ENCODE data around the gene EPB41. TPM values are rescaled to one million over a fixed set of nuclear protein-coding genes. Genes with fewer than 3 reads are reported as not detected.

EPB41 gene
- total and polyA plus RNA-seq, 9 of the 15 experiments (the other 6 are each of a cell fraction or from before 2014, with no cell fraction given), result 3.7 to 213 (median 141) TPM

- TSS peak; percentile 66 for BruUV-seq (replicated peaks)
- intact Hi-C loops (cut with micrococcal nuclease), result loop anchor here (1.0 to 2.0 kb wide), 2 partner anchors 29 to 41 kb away; partner anchors contain the start of gene EPB41
- no peaks in the 10 kb centered on the region for H3K27me3 ChIP-seq (ENCODE audit: control insufficient read depth in 2 of 2, insufficient read depth in 2 of 2, low read length in 2 of 2)
- H3K9ac ChIP-seq (ENCODE audit: insufficient read depth in 1 of 2, low read depth in 2 of 2, low read length in 2 of 2), result peak overlapping the region; percentile 93 to 96; a peak in 3 of 4 replicates
- H3K36me3 ChIP-seq (ENCODE audit: control insufficient read depth, insufficient read depth, low read length), result peaks cover 21% of the 10 kb centered on the region
- H3K4me1 ChIP-seq (replicated peaks in 1 of 2; ENCODE audit: control insufficient read depth in 2 of 2, insufficient read depth in 2 of 2, low read length in 2 of 2), result peaks cover 66 to 86% of the 10 kb centered on the region in 2 experiments
- H3K4me2 ChIP-seq (ENCODE audit: insufficient read depth, low read length), result peak overlapping the region; percentile 97
- DNase-seq (ENCODE audit: extremely low read depth in 1 of 4, low spot score in 3 of 4), result peak in 1 of 4 experiments; percentile 34
- peaks cover 21% of the 10 kb centered on the region; the same call in 1 of the 2 replicates for H4K20me1 ChIP-seq (replicated peaks; ENCODE audit: control insufficient read depth, insufficient read depth, low read length)
- no peaks in the 10 kb centered on the region for H3K9me3 ChIP-seq (replicated peaks; ENCODE audit: control insufficient read depth, insufficient read depth, low read depth, low read length)
- H2AFZ ChIP-seq (ENCODE audit: low read depth, low read length), result peak overlapping the region; percentile 92
- no peak for FAIRE-seq
- in situ Hi-C loops (cut with MboI), result no loop called here
- peaks cover 13% of the 10 kb centered on the region for H3K9me1 ChIP-seq (ENCODE audit: control insufficient read depth, insufficient read depth, low read length)
- H3K4me3 ChIP-seq, result no peak overlapping the region
- no peak for ATAC-seq
- H3K79me2 ChIP-seq (ENCODE audit: control insufficient read depth, insufficient read depth, low read length), result peaks cover 54% of the 10 kb centered on the region
- POLR2A ChIA-PET, result interaction anchor here (0.5 to 3.3 kb wide), 4 partner anchors 18 to 238 kb away, joined by 3 to 29 read pairs (median 3); partner anchors contain the start of gene RNU11
- peak overlapping the region; percentile 87 for H3K27ac ChIP-seq (ENCODE audit: extremely low read depth, low read depth, low read length)
- 43% methylated on average over 17 of the region's 17 CpGs for WGBS (ENCODE audit: insufficient coverage, low coverage, missing lambda C conversion rate)
- CTCF ChIA-PET (ENCODE audit: low intra/inter-chr PET ratio), result no interaction called here
- TF ChIP-seq, protein P1, sequence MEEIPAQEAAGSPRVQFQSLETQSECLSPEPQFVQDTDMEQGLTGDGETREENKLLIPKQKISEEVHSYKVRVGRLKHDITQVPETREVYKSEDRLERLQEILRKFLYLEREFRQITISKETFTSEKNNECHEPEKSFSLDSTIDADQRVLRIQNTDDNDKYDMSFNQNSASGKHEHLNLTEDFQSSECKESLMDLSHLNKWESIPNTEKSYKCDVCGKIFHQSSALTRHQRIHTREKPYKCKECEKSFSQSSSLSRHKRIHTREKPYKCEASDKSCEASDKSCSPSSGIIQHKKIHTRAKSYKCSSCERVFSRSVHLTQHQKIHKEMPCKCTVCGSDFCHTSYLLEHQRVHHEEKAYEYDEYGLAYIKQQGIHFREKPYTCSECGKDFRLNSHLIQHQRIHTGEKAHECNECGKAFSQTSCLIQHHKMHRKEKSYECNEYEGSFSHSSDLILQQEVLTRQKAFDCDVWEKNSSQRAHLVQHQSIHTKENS (CRISPR knock-in tag; IDR thresholded peaks at IDR 0.05), result 0 out of 2 replicates have a peak, but pooled peaks have one; percentile 38
- TF ChIP-seq ZNF644 (tag; IDR thresholded peaks at IDR 0.05; ENCODE audit: low read depth), result 0 out of 2 replicates have a peak, but pooled peaks have one; percentile 63
- TF ChIP-seq ZNF436 (CRISPR knock-in tag; IDR thresholded peaks at IDR 0.05), result no peak
- no peak for TF ChIP-seq ZNF740 (CRISPR knock-in tag; IDR thresholded peaks at IDR 0.05)
- TF ChIP-seq ZNF740 (tag; IDR thresholded peaks at IDR 0.05), result peak in 1 of 2 experiments; percentile 74; a peak in 2 of 4 replicates
- no peak; the same call in 1 of the 2 replicates for TF ChIP-seq ERF (CRISPR knock-in tag; IDR thresholded peaks at IDR 0.05)
- TF ChIP-seq ATF1 (CRISPR knock-in tag; IDR thresholded peaks at IDR 0.05), result no peak
- TF ChIP-seq ATF1 (tag; IDR thresholded peaks at IDR 0.05), result no peak
- TF ChIP-seq, protein P2, sequence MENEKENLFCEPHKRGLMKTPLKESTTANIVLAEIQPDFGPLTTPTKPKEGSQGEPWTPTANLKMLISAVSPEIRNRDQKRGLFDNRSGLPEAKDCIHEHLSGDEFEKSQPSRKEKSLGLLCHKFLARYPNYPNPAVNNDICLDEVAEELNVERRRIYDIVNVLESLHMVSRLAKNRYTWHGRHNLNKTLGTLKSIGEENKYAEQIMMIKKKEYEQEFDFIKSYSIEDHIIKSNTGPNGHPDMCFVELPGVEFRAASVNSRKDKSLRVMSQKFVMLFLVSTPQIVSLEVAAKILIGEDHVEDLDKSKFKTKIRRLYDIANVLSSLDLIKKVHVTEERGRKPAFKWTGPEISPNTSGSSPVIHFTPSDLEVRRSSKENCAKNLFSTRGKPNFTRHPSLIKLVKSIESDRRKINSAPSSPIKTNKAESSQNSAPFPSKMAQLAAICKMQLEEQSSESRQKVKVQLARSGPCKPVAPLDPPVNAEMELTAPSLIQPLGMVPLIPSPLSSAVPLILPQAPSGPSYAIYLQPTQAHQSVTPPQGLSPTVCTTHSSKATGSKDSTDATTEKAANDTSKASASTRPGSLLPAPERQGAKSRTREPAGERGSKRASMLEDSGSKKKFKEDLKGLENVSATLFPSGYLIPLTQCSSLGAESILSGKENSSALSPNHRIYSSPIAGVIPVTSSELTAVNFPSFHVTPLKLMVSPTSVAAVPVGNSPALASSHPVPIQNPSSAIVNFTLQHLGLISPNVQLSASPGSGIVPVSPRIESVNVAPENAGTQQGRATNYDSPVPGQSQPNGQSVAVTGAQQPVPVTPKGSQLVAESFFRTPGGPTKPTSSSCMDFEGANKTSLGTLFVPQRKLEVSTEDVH (IDR thresholded peaks at IDR 0.05; ENCODE audit: low read depth, partially characterized antibody), result no peak
- TF ChIP-seq ZNF766 (CRISPR knock-in tag; conservative IDR thresholded peaks at IDR 0.05), result 0 out of 2 replicates have a peak, but pooled peaks have one; percentile 1
- 0 out of 2 replicates have a peak, but pooled peaks have one; percentile 74 for TF ChIP-seq DNMT1 (IDR thresholded peaks at IDR 0.05)
- 0 out of 2 replicates have a peak, but pooled peaks have one; percentile 75 for TF ChIP-seq ZKSCAN8 (CRISPR knock-in tag; IDR thresholded peaks at IDR 0.05)
- no peak for TF ChIP-seq ZNF696 (CRISPR knock-in tag; conservative IDR thresholded peaks at IDR 0.05)
- 0 out of 2 replicates have a peak, but pooled peaks have one; percentile 18 for TF ChIP-seq HMBOX1 (IDR thresholded peaks at IDR 0.05)
- TF ChIP-seq SMARCC2 (IDR thresholded peaks at IDR 0.05; ENCODE audit: low read depth), result no peak
- TF ChIP-seq ZKSCAN1 (IDR thresholded peaks at IDR 0.05; ENCODE audit: low read depth, low read length), result 0 out of 2 replicates have a peak, but pooled peaks have one; percentile 8
Measured at GRCh38 chr1:28885977-28886730, 28.2 kb upstream of the EPB41 start.
